Epithelial cell of esophagus (primary cell): ENCODE measurements around the gene PLCE1.

Source experiments
- DNase-seq: peaks from one replicate; pipeline ENCODE4 v3.0.0; 2010; ENCODE audit warnings: low read depth
- H3K4me3 ChIP-seq: 2 replicates; pipeline ENCODE4 v1.5.1; 2011; ENCODE audit warnings: mild to moderate bottlenecking, low read length, control low read depth
- TF ChIP-seq, protein P1 (sequence below): IDR thresholded peaks from 2 replicates; pipeline ENCODE4 v1.5.1; 2011; ENCODE audit warnings: low read depth, mild to moderate bottlenecking, low read length, control low read depth, inconsistent platforms; ENCODE audit not compliant: insufficient read depth; ENCODE audit errors: missing control alignments

PLCE1 gene

DNA sequence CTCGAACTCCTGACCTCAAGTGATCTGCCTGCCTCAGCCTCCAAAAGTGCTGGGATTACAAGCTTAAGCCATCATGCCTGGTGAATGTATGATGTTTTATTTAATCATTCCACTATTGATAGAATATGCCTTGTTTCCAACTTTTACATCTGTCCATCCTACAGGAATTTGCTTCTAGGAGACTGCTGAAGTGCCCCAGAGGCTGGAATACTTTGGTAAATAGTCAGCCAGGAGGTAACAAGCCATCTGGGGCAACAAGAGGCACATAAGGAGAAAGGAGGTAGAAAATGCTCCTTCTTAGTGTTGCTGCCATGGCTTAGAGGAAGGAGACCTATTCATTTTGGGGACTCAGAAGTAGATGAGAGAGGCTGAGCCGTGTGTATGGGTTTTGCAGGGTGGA, 14.8 kb downstream of the PLCE1 start:
- no peak overlapping the region for H3K4me3 ChIP-seq
- DNase-seq: no peak
- TF ChIP-seq, protein P1, sequence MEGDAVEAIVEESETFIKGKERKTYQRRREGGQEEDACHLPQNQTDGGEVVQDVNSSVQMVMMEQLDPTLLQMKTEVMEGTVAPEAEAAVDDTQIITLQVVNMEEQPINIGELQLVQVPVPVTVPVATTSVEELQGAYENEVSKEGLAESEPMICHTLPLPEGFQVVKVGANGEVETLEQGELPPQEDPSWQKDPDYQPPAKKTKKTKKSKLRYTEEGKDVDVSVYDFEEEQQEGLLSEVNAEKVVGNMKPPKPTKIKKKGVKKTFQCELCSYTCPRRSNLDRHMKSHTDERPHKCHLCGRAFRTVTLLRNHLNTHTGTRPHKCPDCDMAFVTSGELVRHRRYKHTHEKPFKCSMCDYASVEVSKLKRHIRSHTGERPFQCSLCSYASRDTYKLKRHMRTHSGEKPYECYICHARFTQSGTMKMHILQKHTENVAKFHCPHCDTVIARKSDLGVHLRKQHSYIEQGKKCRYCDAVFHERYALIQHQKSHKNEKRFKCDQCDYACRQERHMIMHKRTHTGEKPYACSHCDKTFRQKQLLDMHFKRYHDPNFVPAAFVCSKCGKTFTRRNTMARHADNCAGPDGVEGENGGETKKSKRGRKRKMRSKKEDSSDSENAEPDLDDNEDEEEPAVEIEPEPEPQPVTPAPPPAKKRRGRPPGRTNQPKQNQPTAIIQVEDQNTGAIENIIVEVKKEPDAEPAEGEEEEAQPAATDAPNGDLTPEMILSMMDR: no peak

DNA sequence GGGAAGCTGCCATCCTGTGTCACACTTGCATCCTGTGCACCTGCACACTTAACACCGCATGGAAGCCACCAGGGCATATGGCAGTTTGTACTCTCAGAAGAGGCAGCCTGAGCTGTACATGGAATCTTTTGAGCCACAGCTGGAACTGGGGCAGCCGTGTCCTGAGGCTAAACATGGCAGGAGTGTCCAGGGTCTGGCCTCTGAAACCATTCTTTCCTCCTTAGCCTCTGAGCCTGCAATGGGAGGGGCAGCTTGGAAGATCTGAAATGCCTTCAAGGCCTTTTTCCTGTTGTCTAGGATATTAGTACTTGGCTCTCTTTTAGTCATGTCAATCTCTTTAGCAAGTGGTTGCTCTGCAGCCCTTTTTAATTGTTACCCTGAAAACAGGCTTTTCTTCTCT, 16.4 kb downstream of the PLCE1 start:
- TF ChIP-seq, protein P1: no peak
- no peak for DNase-seq
- H3K4me3 ChIP-seq: no peak overlapping the region

DNA sequence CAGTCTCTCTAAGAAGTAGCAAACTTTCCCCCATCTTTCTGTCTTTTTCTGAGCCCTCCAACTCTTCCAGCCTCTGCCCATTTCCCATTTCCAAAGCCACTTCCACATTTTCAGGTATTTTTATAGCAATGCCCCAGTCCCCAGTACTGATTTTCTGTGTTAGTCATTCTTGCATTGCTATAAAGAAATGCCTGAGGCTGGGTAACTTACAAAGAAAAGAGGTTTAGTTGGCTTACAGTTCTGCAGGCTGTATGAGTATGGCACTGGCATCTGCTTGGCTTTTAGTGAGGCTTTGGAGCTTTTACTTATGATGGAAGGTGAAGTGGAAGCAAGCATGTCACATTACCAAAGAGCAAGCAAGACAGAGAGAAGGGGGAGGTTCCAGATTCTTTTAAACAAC, 17.2 kb downstream of the PLCE1 start:
- no peak overlapping the region for H3K4me3 ChIP-seq
- DNase-seq: peak; percentile 35
- TF ChIP-seq, protein P1: no peak

DNA sequence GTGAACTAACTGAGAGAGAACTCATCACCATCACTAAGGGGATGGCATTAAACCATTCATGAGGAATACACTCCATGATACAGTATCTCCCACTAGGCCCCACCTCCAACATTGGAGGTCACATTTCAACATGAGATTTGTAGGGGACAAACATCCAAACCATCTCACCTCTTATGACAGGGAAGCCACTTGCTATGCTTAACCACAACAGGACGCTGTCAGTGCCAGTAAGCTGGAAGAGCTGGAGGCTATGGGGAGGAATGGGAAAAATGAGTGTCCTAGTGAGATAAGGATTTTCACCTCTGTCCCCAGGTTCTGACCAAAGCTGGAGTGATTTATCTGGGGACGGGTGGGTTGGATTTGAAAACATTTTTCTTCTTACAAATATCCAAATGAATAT, 17.6 kb downstream of the PLCE1 start:
- TF ChIP-seq, protein P1: no peak
- no peak for DNase-seq
- no peak overlapping the region for H3K4me3 ChIP-seq

DNA sequence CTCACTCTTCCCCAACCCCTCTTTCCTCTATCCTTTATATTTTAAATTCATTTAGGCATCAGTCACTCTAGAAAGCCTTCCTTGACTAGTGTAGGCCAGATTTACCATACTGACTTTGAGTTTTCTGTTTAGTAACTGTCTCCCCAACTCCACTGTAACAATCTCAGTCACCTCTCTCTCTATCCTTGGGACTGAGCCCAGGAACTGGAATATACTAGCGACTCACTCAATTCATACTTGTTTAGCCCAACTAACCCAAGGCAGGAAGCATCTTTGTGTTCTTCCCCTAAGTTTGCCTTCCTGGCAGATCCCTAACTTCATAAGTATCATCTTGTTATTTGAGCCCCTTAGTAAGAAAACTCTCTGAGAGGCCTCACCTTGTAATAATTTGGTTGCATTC, 19.1 kb downstream of the PLCE1 start:
- TF ChIP-seq, protein P1: no peak
- DNase-seq: no peak
- no peak overlapping the region for H3K4me3 ChIP-seq

DNA sequence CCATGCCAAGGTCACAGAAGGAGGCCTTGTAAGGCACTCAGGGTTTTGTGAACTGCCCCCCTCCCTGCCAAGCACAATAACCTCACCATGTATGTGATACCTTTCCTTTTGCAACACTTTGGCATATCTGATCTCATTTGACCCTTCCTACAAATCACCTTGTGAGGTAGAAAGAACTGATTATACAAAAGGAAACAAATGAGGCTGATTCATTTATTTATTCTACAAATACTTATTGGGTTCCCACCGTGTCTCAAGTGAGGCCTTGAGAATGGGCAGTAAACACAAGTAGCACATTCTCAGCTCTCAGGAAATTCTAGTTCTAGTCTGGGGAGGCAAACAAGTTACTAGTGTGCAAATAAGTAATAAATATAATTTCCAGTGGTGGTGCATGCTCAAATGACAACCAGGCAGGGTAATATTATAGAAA, 19.6 kb downstream of the PLCE1 start:
- TF ChIP-seq, protein P1: no peak
- no peak for DNase-seq
- no peak overlapping the region for H3K4me3 ChIP-seq

DNA sequence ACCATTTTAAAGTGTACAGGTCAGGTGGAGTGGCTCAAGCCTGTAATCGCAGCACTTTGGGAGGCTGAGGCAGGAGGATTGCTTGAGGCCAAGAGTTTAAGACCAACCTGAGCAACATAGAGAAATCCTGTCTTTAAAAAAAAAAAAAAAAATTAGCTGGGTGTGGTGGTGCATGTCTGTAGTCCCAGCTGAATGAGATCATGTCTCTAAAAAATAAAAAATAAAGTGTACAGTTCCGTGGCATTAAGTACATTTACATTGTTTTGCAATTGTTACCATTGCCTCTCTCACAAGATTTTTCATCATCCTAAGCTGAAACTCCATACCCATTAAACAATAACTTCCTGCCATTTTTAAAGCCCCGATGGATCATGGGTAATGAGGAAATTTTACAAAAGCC, 20.6 kb downstream of the PLCE1 start:
- no peak for DNase-seq
- TF ChIP-seq, protein P1: no peak
- H3K4me3 ChIP-seq: no peak overlapping the region
